Endometrial microvascular endothelial cells (primary cell): ENCODE data around the gene ASF1B. TPM values are rescaled to one million over a fixed set of nuclear protein-coding genes. Genes with fewer than 3 reads are reported as not detected.
"Not testable (repeated sequence)": the region's sequence is repeated elsewhere in the genome, so short reads cannot be mapped to it uniquely, and the experiment has no call there.

Experiments
- in situ Hi-C: cut with HindIII; loops from 2 replicates; pipeline ENCODE4 v1.10.0; 2017; ENCODE audit warnings: low sequenced_read_pairs, low pct_unique_long_range_greater_than_20kb; ENCODE audit errors: inconsistent ontology term
- total RNA-seq: library from RNA; depleted of rRNA; stranded (reverse); fragments of >200 nt; gene quantifications from one replicate; pipeline ENCODE4 v1.2.3, GENCODE V29; 2015; ENCODE audit errors: inconsistent ontology term

Gene ASF1B
- total RNA-seq, 1 donor from 2014 or later, result 46.6 TPM

- in situ Hi-C loops, result no loop called here
Observed at GRCh38 chr19:14162871-14163297, 26.5 kb upstream of the ASF1B start.

DNA sequence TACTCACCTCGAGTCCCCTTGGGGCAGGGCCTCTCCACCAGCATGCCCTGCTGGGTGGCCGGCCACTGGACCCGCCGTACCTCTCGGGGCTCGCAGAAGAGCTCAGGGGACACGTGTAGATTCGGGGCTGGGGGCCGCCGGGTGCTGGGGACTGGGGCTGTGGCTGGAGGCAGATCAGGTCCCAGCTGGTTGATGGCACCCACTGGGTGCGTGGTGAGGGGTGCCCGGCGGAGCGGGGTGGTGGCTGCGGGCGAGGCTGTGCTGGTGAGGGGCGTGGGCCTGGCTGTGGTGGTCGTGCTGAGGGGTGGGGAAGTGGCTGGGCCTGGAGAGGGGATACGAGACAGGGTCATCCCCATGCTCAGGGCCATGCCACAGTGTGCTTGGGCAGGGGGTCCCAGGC is 24.9 kb upstream of the ASF1B start:
- in situ Hi-C loops, result no loop called here

DNA sequence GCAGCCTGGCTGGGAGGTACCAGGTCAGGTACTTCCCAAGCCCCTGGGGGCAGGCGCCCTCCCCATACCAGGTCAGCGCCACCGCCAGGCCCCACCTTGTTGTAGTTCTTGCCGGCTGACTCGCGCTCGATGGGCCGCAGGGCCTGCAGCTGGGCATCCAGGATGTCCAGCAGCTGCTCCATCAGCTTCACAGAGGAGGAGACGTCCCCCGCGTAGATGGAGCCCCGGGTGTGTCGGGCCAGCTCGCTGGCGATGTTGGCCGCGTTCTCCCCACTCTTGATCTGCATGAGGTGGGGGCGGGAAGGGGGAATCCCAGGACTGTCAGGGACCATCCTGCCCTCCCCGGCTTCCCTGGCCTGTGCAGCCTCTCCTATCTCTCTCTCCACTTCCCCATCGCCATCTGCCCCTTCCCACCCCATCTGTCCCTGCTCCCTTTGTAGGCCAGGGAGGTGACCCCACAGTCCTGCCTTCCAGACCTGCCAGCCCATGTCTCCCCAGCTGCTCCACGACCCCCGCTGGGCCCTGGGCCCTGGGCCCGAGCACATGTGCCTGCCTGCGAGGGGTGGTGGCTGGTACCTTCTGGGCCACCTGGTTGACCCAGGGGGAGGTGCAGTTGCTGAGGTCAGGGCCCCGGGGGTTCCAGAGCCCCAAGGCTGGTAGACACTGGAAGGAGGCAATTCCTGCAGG is 23.8 kb upstream of the ASF1B start:
- in situ Hi-C loops, result no loop called here

DNA sequence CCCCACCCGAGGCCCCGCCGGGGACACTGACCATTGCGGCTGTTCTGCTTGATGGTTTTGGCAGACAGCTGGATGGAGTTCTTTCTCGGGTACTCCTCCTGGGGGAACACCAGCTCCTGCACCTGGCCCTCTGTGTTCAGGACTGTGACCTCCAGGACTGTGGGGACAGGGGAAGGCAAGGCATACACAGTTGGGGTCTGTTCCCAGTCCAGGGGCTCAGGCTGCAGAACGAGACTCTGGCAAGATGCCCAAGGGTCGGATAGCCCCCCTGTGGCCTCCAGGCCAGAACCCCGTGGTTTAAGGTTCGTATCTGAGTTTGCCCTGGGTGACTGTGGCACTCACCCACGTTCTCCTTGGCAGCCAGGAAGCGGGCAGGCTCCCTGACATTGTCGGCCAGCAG is 22.7 kb upstream of the ASF1B start:
- in situ Hi-C loops, result no loop called here

- in situ Hi-C loops, result no loop called here
Observed at GRCh38 chr19:14158276-14159023, 22.1 kb upstream of the ASF1B start.

GRCh38 chr19:14156971-14157717 is 20.8 kb upstream of the ASF1B start:
- in situ Hi-C loops, result no loop called here

DNA sequence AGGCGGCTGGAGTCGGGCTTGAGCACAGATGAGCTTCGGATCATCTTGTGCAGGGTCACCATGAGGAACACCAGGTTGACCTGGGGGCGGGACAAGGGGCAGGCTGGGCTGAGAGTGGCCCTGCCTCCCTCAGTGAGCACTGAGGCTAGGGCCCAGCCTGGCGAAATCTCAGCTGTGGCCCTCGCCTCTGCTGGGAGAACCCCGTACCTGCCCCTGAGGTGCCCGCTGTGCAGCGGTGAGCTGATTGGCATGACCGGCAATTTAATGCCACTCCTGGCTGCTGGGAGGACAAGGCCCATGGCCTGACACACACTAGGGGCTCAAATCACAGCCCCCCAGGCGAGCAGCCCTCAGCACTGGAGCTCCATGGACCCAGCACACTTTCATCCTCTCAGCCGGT is 19.7 kb upstream of the ASF1B start:
- in situ Hi-C loops, result no loop called here

DNA sequence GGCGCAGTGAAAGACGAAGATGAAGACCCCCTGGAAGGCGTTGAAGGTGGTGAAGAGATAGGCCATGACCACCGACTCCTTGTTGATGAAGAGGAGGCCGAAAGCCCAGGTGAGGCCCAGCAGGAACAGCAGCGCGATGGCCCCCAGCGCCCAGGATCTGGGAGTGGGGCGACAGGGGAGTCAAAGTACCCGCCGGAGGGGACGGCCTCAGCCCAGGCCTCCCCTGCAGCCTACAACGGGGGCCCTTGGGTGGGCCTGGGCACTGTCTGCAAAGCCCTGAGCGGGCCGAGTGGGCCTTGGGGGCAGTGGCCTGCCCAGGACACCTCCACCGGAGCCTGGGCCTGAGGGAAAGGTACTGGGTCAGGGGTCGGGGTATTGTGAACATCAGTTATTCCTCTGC is 19.0 kb upstream of the ASF1B start:
- in situ Hi-C loops, result no loop called here

- in situ Hi-C loops, result no loop called here
Observed at GRCh38 chr19:14152713-14153112, 16.3 kb upstream of the ASF1B start.

DNA sequence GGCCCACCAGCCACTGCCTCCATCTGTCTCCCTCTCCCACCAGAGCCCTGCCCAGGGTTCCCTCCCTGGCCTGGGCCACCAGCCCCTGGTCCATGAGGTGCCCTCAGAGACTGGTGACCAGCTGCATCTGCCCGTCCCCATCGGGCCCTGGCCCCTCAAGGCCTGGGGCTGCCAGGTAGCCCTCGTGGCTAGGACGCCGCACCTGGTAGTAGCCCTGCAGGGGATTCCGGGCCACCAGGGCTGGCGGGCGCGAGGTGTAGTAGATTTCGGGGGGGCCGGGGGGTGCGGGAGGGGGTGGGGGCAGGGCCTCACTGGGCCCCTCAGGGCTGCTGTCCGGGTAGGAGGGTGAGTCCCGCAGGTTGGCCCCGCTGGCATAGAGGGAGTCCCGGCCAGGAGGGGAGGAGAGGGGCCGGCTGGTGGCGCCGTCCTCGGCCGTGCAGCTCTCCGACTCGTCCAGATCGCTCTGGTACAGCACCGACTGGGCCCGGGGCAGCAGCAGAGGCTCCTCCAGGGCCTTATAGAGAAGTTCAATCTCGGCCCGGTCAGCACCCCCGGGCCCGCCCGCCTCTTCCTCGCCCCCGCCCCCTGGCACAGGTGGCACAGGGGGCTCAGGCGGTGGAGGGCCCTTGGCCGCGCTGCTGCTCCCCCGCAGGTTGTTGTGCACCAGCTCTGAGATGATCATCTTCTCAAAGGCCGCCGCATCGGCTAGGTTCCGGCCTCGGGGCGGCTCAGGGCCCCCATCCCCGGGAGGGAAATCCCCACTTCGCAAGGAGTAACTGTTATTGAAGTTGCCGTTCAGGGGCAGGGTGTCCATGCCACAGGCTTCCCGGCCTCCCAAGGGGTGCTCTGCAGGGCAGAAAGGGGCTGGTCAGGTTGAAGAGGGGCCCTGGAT is 14.6 kb upstream of the ASF1B start:
- in situ Hi-C loops, result no loop called here

DNA sequence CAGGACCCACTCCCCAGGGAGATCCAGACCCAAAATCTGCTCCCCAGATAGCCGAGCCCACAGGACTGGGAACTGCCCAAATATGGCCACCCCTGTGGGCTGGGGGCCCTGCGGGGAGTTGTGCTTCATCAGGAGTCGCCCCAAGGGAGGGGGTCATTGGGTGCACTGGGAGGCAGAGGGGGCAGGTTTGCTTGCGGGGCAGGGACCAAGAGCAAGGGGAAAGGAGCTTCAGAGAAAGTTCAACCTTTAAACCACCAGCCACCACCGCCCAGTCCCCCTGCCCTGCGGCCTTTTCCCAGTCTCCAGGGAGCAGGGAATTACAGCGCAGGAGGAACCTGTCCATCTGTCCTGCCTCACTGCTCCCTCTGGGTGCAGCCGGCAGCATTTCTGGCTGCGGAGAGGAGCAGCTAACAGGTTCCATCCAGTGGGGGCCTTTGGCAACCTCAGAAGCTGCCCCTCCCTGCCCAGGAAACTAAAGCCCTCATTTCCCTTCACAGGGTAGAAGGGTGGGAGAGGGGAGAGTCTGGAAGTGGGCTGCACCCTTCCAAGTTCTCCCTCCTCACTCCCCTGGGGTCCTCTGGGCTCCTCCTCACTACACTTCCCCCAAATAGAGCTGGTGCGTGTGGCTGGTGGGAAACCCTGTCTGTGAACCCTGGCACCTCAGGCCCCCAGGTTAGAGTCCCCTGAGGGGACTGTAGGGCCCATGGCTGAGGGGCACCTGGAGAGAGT is 13.8 kb upstream of the ASF1B start:
- in situ Hi-C loops, result no loop called here

GRCh38 chr19:14149509-14149994 is 13.2 kb upstream of the ASF1B start:
- in situ Hi-C loops, result no loop called here

DNA sequence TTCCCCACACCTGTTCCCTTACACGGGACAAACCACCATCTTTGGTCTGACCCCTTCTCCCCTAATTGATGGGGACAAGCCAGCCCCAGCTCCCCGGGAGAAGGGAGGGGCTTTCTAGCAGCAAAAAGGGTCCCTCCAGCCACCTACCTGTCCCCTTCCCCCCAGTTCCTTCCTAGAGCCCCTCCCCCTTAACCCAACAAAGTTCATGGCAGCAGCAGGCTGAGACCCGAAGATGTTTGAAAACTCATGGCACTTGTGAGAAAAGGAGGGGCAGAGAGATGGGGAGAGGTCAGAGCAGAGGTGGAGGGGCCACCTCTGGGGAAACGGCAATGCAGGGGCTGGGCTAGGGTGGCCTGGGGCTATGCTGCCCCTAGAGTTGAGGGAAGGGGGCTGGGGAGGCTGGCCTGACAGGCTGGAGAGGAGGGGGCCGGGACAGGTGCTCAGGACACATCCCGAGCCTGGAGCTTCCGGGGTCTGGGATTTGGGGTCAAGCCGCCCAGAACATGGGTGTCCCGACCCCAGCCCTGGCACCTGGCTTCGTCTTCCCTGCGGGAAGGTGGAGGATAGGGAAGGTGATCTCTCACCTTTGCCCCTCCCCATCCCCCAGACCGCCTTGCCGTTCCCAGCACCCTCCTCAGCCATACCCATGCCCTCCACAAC is 12.5 kb upstream of the ASF1B start:
- in situ Hi-C loops, result no loop called here

- in situ Hi-C loops, result no loop called here
Observed at GRCh38 chr19:14147797-14148605, 11.6 kb upstream of the ASF1B start.

- in situ Hi-C loops, result no loop called here
Observed at GRCh38 chr19:14146789-14147216, 10.4 kb upstream of the ASF1B start.

DNA sequence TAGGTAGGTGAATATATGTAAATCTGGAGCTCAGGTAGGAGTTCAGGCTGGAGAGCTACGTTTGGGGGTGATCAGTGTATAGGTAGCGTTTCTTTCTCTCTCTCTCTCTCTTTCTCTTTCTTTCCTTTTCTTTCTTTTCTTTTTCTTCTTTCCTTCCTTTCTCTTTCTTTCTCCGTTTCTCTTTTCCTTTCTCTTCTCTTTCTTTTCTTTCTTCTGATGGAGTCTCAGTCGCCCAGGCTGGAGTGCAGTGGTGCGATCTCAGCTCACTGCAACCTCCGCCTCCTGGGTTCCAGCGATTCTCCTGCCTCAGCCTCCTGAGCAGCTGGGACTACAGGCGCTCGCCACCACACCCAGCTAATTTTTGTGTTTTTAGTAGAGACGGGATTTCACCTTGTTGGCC is 9.8 kb upstream of the ASF1B start:
- in situ Hi-C loops, result not testable (repeated sequence)

DNA sequence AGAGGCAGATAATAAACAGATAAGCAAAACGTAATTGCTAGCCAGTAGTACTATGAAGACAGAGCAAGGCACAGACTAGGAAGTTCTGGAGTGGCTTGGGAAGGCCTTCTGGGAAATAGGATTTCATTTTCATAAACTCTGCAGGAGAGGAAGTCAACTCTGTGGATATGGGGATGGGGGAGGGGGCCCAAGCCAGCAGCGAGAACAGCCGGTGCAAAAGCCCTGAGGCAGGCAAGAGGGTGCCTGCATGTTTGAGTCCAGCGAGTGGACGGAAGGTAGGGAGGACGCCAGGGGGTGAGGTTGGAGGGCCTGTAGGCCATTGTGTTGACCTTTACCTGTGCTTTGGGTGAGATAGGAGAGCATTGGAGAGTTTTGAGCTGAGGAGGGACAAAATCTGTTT is 9.0 kb upstream of the ASF1B start:
- in situ Hi-C loops, result no loop called here
